NCI-H2107 treated with DMSO at 0.1 percent for 48 hours (cell line): Measurements from ENCODE around the gene PTPRM.

Experiments used
- DNase-seq: peaks from one replicate; lab custom pipeline; 2025; ENCODE audit not compliant: unreplicated experiment; lab: John Stamatoyannopoulos, UW

Gene PTPRM

DNA sequence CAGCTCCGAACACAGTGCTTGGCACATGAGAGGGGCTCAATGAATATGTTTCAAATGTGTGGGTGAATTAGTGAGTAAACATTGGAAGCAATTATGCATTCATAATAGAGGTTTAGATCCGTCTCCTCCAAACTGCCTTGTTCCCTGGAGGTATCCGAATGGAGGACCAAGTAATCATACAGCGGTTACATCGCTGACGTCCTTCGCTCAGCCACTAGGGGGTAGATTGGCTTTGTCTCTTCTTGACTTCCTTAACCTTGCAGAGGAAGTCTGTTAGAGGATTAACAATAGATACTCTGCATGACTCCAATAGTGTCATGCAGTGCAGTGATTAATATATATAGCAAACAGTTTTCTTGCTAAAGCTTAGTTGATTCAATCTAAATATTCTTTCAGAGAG, 517.0 kb downstream of the PTPRM start:
- peak; percentile 5 for DNase-seq

DNA sequence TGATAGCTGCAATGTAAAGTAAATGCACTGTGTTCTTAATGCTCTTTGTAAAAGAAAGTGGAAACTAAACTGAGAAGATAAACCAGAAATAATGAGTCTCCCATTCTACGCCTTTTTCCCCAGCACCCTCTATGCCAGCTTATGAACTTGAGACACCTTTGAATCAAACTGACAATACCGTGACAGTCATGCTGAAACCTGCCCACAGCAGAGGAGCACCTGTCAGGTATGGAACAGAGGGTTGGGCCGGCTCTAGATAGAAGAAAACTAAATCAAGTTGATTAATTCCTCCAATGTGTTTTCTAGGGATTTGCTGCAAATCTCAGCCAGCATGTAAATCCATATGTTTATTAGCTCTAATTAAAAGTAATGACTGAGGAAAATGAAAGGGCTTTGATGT, 521.5 kb downstream of the PTPRM start:
- DNase-seq, result peak; percentile 5

DNA sequence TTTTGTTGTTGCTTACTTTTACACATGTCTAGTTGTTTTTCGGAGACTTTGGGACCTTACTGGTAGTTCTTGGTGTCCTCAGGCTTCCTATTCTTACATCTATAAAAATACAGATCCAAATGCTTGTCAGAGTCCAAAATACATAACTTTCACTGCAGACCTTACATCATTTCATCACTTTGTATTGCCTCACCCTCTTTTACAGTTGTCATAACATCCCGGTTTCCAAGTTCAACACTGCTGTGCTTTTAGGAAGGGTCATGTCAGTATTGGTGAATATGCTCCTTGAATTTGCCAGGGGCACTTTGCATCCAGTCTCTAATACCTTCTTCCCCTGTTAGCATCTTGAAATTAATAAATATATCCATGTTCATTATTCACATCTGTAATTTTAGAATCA, 523.9 kb downstream of the PTPRM start:
- DNase-seq, result no peak

DNA sequence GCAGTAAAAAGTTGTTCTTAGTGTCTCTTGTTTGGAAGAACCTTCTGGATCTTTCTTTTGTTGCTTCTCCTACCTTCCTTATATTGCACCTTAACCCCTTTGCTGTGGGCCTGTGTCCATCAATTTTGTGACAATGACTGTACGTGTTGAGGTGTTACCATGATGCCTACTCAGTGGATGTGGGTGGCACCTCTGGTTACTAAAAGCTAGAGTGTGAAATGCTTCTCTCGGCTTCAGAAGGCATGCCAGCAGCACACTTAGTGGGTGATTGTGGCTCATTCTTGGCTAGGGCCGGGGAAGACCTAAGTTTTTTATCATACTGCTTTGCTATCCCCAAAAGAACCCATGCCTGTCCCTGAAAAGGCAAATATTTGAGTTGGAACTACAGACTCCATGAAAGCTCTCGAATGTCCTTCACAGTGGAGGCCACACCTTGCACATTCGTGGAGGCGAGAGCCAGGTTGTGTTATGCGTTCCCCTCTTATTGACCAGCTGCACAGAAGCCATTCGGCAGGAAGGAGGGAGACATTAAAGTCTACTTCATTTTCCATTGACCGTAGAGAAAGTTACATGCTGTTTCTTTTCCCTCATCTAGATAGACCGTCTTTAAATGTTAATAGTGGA, 528.9 kb downstream of the PTPRM start:
- no peak for DNase-seq

DNA sequence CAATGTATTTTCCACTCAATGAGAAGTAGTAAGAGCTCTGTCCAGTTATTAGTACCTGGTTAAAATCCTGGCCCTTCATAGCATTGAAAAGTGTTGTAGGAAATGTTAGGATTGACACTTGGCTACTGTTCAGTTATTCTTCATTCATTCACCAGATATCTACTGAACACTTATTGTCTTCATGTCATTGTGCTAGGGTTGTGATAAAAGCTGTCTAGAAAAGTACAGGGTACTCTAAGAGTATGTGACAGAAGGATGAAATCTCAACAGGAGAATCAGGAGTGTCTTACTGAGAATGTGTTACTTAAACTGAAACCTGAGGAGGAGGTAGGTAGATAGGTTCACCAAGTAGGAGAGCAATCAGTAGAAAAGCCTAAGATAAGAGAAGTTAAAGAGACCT, 530.3 kb downstream of the PTPRM start:
- DNase-seq, result no peak

DNA sequence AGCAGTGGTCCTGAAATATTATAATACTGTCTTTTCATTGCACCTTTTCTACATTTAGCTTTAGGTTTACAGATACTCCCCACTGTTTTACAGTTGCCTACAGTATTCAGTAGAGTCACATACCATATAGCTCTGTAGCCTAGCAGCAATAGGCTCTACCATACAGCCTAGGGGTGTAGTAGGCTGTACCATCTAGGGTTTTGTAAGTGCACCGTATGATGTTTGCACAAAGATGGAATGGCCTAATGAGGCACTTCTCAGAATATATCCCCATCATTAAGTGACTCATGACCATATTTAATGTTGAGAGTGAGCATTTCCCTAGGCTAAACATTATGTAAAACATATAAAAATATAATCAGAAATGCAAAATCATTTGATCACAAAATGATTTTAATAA, 530.8 kb downstream of the PTPRM start:
- DNase-seq, result no peak

DNA sequence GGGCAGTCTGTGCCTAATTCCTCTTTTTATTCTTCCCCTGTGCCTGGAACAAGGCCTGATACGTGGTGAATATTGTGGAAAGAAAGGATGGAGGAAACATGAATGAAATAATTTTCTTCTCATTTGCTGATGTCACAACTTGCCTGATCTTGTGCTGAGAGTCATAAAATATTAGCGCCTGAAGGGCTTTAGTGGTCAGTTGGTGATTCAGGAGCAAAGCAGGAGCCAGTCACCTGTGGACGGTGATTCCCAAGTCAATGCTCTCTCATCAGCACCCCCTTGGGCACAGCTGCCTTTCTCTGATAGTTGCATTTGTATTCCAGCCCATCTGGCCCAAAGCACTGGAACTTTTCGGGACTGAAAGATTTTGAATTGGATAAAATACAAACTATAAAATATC, 539.5 kb downstream of the PTPRM start:
- no peak for DNase-seq

DNA sequence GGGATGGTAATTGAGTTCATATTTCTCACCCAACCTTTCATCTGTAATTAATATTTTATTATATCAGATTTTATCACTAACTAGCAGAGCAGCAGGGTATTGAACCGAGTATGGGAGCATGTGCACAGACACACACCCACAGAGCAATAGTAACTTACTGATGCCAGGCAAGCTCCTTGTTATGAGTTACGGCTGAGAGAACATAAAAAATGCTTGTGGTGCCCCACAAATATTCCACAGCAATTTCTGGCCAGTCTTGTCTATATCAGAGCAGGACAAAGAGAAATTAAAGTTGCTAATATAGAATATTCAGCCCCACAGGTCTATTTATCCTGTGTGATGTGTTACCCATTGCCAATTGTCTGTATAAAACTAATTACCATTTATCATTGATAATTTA, 540.3 kb downstream of the PTPRM start:
- no peak for DNase-seq

DNA sequence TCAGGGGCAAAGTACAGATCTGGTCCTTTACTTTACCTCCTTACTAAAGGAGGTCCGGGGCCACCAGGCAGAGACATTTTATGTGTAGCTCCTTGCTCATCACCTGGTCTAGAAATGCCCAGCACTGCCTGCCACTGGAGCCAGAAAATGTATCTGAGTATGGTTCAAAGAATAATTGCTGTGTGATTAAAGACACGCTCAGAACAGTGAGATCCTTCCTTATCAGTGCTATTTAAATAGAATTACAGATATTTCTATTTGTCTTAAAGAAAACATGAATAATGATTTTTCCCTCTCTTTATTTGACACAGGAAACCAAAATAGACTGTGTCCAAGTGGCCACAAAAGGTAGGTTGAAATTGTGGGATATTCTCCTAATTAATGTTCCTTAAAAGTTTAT, 547.4 kb downstream of the PTPRM start:
- no peak for DNase-seq

DNA sequence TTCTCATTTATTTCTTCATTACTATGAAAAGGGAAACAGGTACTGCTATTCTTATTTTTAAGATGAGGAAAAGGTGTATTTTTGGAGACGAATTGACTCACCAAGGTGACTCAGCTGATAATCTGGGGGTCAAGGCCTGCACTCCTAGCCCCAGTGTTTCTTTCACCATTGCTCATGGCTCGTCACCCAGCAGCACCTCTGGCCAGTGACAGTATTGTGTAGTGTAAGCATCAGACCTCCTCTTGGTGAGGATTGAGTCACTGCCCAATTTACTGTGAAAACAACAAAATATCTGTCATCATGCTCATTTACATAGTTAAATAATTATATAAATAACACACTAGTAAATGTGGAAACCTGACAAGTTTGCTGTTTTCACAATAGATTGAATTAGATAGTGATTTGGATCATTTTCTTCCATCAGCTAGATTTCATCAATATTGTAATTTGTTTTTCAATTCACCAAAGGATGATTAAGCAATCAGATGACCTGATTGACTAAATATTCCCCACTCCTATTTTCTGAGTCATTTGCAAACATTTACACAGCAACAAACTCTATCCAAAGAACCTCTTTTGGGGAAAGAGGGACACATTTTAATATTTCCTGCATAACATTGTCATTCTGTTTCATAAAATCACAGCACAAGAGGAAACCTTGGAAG, 549.4 kb downstream of the PTPRM start:
- DNase-seq, result no peak

DNA sequence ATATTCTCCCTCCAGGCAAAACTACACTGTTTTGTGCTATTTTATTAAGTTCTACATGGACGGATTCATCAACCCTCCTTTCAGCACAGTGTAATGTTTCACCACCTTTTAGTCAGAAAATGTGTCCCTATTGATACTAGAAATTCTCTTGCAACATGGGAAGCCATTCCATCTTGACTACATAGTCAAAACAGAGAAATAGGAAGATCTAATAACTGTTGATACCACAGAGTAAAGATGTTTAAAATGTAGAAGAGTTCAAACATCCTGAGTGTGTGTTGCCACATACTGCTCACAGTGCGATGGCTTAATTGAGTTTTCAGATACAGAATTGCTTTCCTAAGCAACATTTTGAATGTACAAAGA, 549.9 kb downstream of the PTPRM start:
- no peak for DNase-seq

DNA sequence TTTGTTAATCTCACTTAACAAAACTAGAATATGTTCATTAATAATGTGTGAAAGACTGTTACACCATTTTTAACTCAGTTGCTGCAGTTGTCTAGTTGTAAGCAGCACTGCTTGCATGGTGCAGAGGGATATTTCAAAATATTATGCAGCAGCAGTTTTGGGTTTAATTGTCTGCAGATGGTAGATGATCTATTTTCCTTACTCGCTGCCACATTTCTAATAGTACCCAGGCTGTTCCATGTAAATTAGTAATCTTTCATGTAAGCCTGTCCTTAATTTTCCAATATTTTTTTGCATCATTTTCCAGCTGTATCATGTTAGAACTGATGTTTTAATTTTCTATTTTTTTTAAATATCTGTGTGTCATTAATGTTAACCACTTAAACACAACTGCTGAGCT, 554.0 kb downstream of the PTPRM start:
- no peak for DNase-seq

DNA sequence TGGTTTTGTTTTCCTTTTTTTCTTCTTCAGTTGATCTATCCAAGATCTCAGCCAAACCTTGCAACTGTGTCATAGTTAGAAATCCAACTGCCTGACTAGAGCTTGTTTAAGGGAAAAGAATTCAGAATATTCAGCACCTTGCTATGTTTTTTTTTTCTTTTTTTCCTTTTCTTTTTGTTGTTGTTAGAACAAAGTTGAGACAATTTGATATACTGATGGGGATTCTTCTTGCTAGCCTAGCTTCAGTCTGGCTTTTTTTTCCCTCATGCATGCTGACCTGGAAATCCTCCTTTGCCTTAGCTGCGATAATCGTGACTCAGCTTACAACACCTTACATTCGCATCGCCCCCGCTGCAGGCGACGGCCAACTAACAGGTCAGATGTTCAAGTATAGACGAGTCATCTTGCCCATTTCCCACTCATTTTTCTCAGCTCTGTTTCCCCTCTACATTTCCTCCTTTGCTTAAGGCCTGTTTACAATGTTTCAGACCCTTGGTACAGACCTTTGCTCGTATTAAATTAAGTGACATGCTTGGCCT, 554.9 kb downstream of the PTPRM start:
- DNase-seq, result no peak

DNA sequence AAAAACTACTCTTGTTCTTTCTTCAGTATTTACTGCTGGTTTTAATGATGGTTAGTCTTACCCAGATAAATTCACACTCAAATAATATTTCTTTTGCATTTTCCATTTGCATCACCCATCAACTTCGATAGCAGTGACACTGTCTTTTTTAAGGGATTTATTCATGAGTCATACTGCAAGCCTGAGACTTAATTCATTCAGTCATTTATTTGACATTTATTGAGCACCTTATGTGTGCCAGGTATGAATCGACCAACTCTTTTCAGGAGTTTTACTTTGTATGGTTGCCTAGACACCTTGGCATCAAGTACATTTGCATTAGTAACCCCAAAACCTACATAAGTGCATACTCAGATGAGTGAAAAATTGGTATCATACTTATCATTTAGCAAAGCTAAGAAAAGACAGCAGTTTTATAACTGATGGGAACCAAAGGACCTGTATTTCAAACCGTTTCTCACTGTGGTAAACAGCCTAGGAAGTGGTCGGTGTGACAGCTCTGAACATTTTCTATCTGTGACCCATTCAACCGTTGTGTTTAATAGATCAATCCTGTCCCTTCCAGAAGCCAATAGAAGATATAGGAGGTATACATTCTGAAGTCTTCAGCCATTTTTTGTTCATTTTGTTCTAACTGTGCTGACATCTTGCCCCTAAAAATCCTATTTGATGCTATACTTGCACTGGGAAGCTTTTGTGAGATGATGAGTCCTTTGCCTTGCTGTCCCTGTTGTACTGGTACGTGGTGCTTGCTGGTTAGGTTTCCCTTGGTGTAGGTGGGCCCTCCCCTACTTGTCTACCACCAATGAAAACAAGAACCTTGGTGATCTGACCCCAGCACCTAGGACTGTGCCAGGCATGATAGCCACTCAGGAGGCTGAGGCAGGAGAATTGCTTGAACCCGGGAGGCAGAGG, 557.4 kb downstream of the PTPRM start:
- DNase-seq, result no peak

DNA sequence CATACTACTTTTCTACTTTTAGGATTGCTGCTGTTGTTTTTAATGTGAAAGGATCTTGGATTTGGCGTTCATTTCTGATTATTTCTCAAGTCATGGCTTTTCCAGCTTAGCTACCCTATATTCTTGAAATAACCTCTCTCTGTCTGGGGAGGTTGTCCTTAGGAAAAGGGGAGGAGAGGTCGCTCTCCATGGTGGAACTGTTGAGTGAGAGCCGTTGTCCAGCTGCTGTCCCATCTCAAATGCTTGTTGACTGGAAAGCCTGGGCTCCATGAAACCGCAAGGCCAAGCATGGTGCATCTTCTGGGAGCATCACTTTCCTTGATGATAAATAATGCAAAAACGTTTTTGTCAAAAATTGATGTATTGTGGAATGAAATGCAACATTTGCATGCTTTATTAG, 563.0 kb downstream of the PTPRM start:
- DNase-seq, result no peak

DNA sequence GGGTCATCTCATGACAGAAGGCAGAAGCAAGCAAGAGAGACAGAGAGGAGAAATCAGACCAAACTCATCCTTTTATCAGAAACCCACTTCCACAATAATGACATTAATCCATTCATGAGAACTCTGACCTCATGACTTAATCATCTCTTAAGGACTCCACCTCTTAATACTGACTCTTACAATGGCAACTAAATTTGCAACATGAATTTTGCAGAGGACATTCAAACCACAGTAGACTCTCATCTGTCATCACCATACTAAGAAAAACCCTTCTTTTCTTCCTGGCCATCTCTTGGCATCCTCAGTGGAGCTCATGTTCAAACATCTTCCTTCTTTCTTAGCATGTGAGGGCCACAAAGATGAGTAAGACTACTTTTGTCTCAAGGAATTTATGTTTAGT, 565.9 kb downstream of the PTPRM start:
- no peak for DNase-seq

DNA sequence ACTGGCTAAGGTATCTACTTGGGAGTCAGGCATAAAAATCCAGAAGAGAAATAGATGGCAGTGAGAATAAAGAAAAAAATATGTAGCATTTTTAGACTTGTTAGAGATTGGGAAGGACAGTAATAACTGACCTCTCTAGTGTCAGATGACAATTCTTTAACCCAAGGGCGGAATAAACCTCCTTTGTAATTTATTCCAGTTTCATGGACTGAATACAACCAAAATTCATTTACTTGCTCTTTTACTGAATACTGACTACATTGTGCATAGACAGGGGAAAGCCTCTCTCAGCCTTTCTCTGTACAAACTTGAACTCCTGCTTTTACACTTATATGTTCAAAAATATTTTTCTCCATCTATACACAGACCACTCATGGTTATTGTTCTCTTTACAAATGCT, 566.8 kb downstream of the PTPRM start:
- DNase-seq, result no peak

DNA sequence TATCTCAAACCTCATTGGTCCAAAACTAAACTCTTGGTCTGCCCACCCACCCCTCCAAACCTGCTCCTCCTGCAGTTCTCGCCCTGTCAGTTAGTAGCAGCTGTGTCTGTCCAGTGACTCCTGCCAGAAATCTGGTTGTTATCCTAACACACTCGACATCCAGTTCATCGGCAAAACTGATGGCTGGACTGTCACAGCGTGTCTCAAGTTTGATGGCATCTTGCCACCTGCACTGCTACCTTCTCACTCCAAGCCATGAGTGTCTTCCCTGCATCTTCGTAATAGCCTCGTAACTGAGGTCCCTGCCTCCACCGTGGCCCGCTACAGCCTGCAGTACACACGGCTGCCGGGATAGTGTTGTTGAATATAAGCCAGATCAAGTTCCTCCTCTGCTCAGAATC, 572.0 kb downstream of the PTPRM start:
- no peak for DNase-seq

DNA sequence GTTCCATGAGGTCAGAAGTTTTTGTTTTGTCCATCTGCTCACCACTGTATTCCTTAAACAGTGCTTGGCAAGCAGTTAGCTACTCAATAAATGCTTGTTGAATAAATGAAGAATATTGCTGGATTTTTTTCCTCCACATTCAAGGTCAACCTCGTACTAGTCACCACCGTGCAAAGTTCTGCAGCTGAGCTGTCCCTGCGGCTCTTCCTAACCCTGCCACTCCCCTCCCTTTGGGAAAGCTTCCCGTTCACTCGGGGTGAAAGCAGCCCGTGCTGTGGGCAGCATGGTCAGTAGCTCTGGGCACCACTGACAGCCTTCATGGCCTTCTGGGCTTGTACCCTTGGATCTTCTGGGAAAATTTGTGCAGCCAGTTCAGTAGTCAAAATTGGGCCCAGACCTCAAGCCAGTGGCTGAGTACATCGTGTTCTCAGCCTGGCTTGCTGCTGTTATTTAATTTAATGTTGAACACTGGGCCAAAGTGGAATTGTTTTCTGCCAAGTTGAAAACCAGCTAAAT, 572.8 kb downstream of the PTPRM start:
- no peak for DNase-seq

DNA sequence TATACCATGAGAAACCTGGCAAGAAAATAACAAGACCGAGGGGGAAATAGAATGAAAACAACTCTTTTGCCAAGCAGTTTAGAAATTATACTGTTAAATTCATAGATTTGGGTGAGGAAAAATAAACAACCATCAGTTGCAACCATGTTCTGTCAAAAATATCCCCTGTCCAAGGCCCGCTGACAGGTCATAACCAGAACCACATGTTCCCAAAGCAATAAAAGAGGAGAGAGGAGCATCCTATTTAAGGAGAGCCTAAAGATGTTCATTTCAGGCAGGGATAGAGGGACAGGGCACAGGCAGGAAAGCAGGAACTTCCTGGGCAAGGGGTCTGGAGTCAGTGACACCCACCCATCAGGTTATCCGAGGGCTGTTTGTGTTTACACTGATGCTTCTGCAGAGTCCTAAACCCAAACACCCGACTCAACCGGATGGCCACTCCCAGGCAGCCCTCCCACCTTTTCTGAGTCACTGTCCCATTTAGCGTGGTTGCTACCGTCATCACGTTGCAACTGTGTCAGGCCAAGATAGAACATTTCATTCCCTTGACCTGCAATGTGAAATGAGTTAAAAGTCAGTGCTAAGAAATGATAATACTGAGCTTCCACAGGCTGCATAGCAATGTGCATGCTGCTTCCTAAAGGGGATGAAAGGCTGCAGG, 573.9 kb downstream of the PTPRM start:
- no peak for DNase-seq

DNA sequence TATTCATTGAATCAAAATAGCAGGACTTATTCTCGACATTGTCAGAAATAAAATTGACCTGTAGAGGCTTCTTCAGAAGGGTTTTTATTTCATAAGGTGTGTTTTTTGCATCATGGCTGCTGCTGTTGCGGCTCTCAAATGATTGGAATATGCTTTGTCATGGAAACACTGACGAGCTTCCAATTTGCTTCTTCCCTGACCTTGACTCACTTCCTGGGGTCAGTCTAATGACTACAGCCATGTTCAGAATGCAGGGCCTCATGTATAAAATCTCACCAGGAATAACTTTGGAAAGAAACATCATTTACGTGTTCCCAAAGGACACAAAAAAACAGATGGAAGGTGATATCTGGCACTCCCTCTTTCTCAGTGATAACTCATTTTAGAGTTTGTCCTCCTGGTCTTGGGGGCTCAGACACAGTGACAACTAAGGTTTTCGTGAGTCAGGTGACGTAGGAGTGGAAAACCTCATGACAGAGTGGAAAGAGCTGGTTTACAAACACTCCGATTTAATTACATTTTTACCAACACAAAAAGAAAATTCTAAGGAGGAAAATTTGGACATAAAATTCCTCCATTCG, 575.1 kb downstream of the PTPRM start:
- no peak for DNase-seq
